Thyroid gland (tissue), 4 donors: ENCODE results near the gene CD300E. TPM values are rescaled to one million over a fixed set of nuclear protein-coding genes. Genes with fewer than 3 reads are reported as not detected.

ENCODE experiments used
- DNase-seq, 2 donors: peaks; one replicate each; pipeline ENCODE4 v3.0.0-alpha.2; 2019
- H3K27ac ChIP-seq, 3 donors: fragments of 200-600 bp; sonication (generic); 1 replicate in 2 of 3; 2 replicates in 1 of 3; pipeline ENCODE4 v1.5.1; 2016 to 2019; ENCODE audit warnings: mild to moderate bottlenecking in 1 of 3, moderate library complexity in 1 of 3
- H3K27me3 ChIP-seq: fragments of 200-600 bp; sonication (generic); one replicate; pipeline ENCODE4 v1.5.1; 2019
- H3K36me3 ChIP-seq, 2 donors: fragments of 200-600 bp; sonication (generic); one replicate each; pipeline ENCODE4 v1.5.1; 2016 to 2019
- H3K4me1 ChIP-seq, 2 donors: fragments of 200-600 bp; sonication (generic); one replicate each; pipeline ENCODE4 v1.5.1; 2017 to 2019
- H3K4me3 ChIP-seq, 3 donors: fragments of 200-600 bp; sonication (generic); replicated peaks in 1 of 3; 1 replicate in 2 of 3; 2 replicates in 1 of 3; pipeline ENCODE4 v1.5.1; 2016; ENCODE audit warnings: mild to moderate bottlenecking in 1 of 3
- H3K9me3 ChIP-seq: fragments of 200-600 bp; sonication (generic); one replicate; pipeline ENCODE4 v1.5.1; 2017
- CTCF ChIP-seq, 6 experiments: fragments of 200-600 bp in 3 of 6; fragments of 450-650 bp in 3 of 6; sonication (generic) in 3 of 6; IDR thresholded peaks; one replicate each; pipeline ENCODE4 v1.5.1; 2016 to 2019; ENCODE audit warnings: antibody characterized with exemption in 6 of 6, mild to moderate bottlenecking in 2 of 6, inconsistent platforms in 1 of 6, moderate library complexity in 1 of 6
- POLR2A ChIP-seq, 2 donors: fragments of 450-650 bp; IDR thresholded peaks; one replicate each; pipeline ENCODE4 v1.6.1; 2017; ENCODE audit warnings: antibody characterized with exemption in 2 of 2, mild to moderate bottlenecking in 2 of 2, moderate library complexity in 1 of 2
- WGBS, 2 donors: methylation state at CpG; one replicate each; pipeline ENCODE4 v1.1.5; 2017; 5-methylcytosine and 5-hydroxymethylcytosine counted together
- intact Hi-C: fragments of 100-400 bp; cut with DNase I; formaldehyde crosslinking; loops from one replicate; pipeline ENCODE4 v1.15.1; 2023
- total RNA-seq, 4 donors: library from RNA; depleted of rRNA; stranded (reverse); fragments of >200 nt; gene quantifications; one replicate each; pipeline ENCODE4 v1.2.3, GENCODE V29; 2016

Gene CD300E
- total RNA-seq, 4 donors from 2014 or later = not detected

DNA sequence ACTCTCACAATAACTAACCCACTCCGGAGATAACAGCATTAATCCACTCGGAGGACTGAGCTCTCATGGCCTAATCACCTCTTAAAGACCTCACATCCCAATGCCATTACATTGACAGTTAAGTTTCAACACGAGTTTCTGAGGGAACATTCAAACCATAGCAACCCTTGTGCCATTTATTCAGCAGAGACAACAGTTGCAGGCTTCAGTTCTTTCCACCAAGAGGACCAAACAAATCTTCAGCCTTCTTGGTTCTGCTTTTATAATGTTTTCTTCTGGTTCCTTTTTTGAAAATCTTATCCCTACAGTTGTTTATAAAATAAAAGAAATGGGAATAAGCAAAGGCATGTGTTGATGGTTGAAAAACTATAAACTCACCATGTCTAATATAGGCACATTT lies 2.1 kb upstream of the CD300E start:
- 65 to 75% methylated on average over 3 of the region's 3 CpGs for WGBS, 2 donors
- no peaks in the 10 kb centered on the region for H3K36me3 ChIP-seq
- no peak overlapping the region for H3K27ac ChIP-seq
- H3K27me3 ChIP-seq = no peaks in the 10 kb centered on the region
- H3K4me3 ChIP-seq = no peak overlapping the region
- no peak for DNase-seq
- TF ChIP-seq CTCF (IDR thresholded peaks at IDR 0.05) (no peak), POLR2A (IDR thresholded peaks at IDR 0.05) (no peak)
- no peaks in the 10 kb centered on the region for H3K9me3 ChIP-seq
- peaks cover 2 to 8% of the 10 kb centered on the region in 2 donors for H3K4me1 ChIP-seq
- intact Hi-C loops = no loop called here

DNA sequence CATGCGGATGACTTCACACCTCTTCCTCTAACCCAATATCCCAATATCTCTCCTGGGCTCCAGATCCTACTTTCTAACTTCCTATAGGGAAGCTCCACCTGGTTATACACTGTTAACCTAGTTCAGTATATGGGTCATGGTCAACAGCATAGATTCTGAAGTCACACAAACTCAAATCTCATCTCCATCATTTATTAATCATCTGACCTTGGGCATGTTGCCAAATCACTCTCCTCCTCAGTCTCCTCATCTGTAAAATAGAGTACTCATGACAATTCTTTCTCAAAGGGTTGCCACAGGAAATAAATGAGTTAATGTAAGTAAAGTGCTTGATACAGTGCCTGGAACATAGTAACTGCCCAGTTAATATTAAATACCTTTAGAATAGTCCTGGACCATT lies 593 bp upstream of the CD300E start:
- H3K9me3 ChIP-seq = no peaks in the 10 kb centered on the region
- 88 to 97% methylated on average over 1 of the region's 1 CpG for WGBS, 2 donors

DNA sequence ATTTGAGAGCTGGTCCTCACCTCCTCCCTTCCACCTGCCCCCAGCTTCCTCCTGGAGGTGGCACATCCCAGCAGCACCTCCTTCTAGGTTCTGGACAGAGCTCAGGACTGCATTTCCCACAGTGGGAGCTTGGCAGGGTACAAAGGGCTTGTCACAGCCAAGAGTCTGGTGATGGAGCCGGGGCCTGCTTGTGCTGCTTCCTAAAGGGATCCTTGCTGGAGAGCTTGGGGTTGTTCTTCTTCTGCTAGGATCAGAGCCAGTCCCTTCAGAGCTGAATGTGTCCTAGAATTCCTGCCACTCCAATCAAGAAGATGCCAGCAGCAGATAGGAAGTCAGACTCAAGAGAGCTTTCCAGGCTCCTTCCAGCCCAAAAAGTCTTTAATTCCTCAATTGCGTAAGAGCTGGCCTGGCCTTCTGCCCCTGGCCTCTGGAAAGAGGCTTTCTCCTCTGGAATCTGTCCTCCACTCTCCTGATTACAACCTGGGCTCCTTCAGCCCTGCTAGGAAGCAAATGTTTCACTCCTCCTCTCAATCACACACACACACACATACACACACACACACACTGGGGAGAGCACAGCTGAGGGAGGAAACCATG lies 4.4 kb downstream of the CD300E start:
- no peak for DNase-seq
- no peak overlapping the region for H3K27ac ChIP-seq
- TF ChIP-seq CTCF (IDR thresholded peaks at IDR 0.05) (no peak), POLR2A (IDR thresholded peaks at IDR 0.05) (no peak)
- H3K27me3 ChIP-seq = no peaks in the 10 kb centered on the region
- no peaks in the 10 kb centered on the region for H3K9me3 ChIP-seq
- intact Hi-C loops = no loop called here
- H3K4me3 ChIP-seq = no peak overlapping the region
- 90 to 100% methylated on average over 2 of the region's 2 CpGs for WGBS, 2 donors
- H3K4me1 ChIP-seq = no peaks in the 10 kb centered on the region
- no peaks in the 10 kb centered on the region for H3K36me3 ChIP-seq

More for the DNA sequence above, 593 bp upstream of the CD300E start:
- H3K4me1 ChIP-seq = no peaks in the 10 kb centered on the region
- H3K27me3 ChIP-seq = no peaks in the 10 kb centered on the region
- no peak overlapping the region for H3K27ac ChIP-seq
- H3K4me3 ChIP-seq = no peak overlapping the region
- no peak for TF ChIP-seq POLR2A (IDR thresholded peaks at IDR 0.05)
- no peak for DNase-seq
- intact Hi-C loops = no loop called here
- no peaks in the 10 kb centered on the region for H3K36me3 ChIP-seq

DNA sequence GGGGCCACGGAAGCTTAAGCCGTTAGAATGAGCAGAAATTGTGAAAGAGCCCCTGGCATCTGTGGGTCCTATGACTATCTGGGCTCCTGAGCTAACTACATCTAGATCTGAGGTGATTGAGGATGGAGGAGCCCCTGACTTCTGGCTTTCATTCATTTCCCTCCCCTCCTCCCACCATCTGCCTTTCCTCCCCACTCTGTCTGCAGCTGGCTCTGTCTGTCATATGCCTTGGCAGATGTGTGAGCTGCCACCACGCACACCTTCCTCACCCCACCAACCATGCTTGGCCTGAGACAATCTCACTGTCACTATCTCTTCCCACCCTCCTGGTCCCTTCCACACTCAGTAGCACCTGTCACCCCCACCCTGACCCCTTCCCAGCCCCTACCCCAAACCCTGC lies 5.1 kb downstream of the CD300E start:
- H3K36me3 ChIP-seq = no peaks in the 10 kb centered on the region
- TF ChIP-seq POLR2A (IDR thresholded peaks at IDR 0.05) (no peak), CTCF (IDR thresholded peaks at IDR 0.05) (no peak)
- no peak for DNase-seq
- intact Hi-C loops = no loop called here
- H3K4me1 ChIP-seq = no peaks in the 10 kb centered on the region
- no peak overlapping the region for H3K27ac ChIP-seq
- H3K4me3 ChIP-seq = no peak overlapping the region
- 65 to 75% methylated on average over 3 of the region's 3 CpGs for WGBS, 2 donors
- no peaks in the 10 kb centered on the region for H3K27me3 ChIP-seq
- no peaks in the 10 kb centered on the region for H3K9me3 ChIP-seq

DNA sequence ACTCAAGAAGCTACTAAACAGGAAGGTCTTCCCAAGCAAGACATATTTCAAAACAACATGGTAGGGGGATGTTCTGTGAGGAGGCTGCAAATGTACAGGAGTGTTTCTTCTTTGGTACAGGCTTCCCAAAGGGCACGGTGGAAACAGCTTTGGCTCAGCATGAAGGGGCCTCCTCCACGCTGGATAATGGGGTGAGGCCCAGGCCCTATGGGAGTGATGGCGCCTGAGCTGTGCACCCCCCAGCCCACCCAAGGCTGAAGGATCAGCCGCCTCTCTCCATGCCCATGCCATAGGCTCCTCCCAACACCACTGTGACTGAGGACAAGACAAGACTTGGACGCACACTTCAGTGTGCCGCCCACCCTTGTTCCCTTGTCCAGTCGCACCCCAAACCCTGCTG lies 6.8 kb downstream of the CD300E start:
- H3K4me1 ChIP-seq = no peaks in the 10 kb centered on the region
- TF ChIP-seq POLR2A (IDR thresholded peaks at IDR 0.05) (no peak), CTCF (IDR thresholded peaks at IDR 0.05) (no peak)
- H3K27me3 ChIP-seq = no peaks in the 10 kb centered on the region
- H3K36me3 ChIP-seq = no peaks in the 10 kb centered on the region
- intact Hi-C loops = no loop called here
- DNase-seq = no peak
- H3K9me3 ChIP-seq = no peaks in the 10 kb centered on the region
- H3K4me3 ChIP-seq = no peak overlapping the region
- H3K27ac ChIP-seq = no peak overlapping the region
- 98 to 100% methylated on average over 6 to 7 of the region's 7 CpGs for WGBS, 2 donors
